HepG2 (cell line): ENCODE measurements around the gene YEATS2.

Experiments
- CTCF ChIP-seq: sonication (generic); formaldehyde crosslinking; IDR thresholded peaks from 2 replicates; pipeline ENCODE4 v1.5.0; 2020; ENCODE audit warnings: mild to moderate bottlenecking, missing genetic modification reagents, moderate library complexity
- GABPA ChIP-seq, 2 experiments: IDR thresholded peaks; 2 replicates each; pipeline ENCODE4 v1.6.1; 2011 to 2016; ENCODE audit warnings: low read depth in 2 of 2, low read length in 1 of 2, missing biosample characterization in 1 of 2, missing genetic modification characterization in 1 of 2
- POLR2A ChIP-seq, 2 experiments: IDR thresholded peaks; 2 replicates each; pipeline ENCODE4 v1.6.1; 2011; ENCODE audit warnings: low read depth in 2 of 2, low read length in 2 of 2, mild to moderate bottlenecking in 1 of 2, moderate library complexity in 1 of 2; ENCODE audit not compliant: insufficient read depth in 1 of 2

GRCh38 chr3:183818706-183819624, 121.4 kb downstream of the YEATS2 start:
- TF ChIP-seq POLR2A (IDR thresholded peaks at IDR 0.05; ENCODE audit: insufficient read depth in 1 of 2, low read depth in 2 of 2, low read length in 2 of 2) = no peak
- no peak for TF ChIP-seq GABPA (IDR thresholded peaks at IDR 0.05; ENCODE audit: low read depth, low read length)
- no peak for TF ChIP-seq GABPA (CRISPR knock-in tag; IDR thresholded peaks at IDR 0.05; ENCODE audit: low read depth)
- no peak for TF ChIP-seq CTCF (CRISPR knock-in tag)
